HG02610 (cell line): ENCODE data around the gene TACC2.

Experiments
- ATAC-seq: cut with Tn5 transposase; IDR thresholded peaks from one replicate; pipeline ENCODE4 v1.9.1; 2021; ENCODE audit warnings: mild to moderate bottlenecking, moderate library complexity; ENCODE audit not compliant: unreplicated experiment

Gene TACC2

DNA sequence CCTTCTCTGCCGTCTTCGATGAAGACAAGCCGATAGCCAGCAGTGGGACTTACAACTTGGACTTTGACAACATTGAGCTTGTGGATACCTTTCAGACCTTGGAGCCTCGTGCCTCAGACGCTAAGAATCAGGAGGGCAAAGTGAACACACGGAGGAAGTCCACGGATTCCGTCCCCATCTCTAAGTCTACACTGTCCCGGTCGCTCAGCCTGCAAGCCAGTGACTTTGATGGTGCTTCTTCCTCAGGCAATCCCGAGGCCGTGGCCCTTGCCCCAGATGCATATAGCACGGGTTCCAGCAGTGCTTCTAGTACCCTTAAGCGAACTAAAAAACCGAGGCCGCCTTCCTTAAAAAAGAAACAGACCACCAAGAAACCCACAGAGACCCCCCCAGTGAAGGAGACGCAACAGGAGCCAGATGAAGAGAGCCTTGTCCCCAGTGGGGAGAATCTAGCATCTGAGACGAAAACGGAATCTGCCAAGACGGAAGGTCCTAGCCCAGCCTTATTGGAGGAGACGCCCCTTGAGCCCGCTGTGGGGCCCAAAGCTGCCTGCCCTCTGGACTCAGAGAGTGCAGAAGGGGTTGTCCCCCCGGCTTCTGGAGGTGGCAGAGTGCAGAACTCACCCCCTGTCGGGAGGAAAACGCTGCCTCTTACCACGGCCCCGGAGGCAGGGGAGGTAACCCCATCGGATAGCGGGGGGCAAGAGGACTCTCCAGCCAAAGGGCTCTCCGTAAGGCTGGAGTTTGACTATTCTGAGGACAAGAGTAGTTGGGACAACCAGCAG is 221.7 kb downstream of the TACC2 start:
- ATAC-seq = no peak

DNA sequence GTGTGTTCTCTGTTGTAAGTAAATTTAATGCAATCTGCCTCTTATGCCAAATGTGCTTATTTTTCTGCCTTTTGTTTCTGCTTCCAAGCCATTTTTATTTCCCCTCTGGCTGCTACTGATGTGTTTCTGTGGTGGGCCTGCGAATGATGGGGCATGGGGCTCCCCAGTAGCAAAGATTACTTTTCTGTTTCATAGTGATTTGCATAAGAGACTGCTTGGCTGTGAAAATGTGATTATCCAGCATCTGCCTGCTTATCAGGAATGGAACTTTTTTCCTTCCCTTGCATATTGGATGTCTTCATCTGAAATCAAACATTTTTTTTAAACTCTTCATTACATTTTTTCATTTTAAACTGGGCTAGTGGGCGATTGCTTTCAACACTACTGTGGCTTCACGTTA is 224.4 kb downstream of the TACC2 start:
- no peak for ATAC-seq

DNA sequence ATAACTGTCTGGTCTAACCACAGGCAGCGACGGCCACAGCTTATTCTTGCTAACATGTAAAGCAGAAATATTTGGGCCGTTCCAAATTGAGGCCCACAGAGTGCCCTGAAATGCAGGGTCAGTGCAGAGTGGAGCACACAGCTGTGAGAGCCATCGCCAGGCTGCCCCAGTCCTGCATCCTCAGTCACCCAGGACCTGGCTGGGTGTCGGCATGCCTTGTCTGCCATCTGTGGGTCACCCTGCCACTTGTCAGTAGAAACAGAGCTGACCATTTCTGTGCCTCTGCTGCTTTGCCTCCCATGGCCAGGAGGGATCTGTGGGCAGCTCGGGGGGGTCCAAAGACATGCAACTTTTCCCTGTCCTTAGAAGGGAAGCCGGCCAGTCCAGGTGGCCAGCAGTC is 224.8 kb downstream of the TACC2 start:
- ATAC-seq = no peak

DNA sequence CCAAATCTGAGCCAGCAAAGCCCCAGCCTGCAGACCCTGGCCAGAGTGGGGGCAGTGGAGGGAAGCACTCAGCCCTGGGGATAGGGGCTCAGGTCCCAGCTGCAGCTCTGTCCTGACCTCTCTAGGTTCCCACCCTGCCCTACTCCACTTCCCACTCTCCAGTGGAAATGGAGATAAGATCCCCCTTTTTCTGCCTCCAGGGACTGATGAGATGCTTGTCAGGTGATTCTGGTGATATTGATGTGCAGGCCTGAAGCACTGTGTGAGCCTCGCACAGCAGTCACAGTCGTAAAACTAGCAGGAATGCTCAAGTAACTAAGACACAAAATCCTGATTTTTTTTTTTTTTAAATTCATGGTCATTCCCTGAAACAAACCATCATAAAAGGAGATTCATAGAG is 227.1 kb downstream of the TACC2 start:
- no peak for ATAC-seq

DNA sequence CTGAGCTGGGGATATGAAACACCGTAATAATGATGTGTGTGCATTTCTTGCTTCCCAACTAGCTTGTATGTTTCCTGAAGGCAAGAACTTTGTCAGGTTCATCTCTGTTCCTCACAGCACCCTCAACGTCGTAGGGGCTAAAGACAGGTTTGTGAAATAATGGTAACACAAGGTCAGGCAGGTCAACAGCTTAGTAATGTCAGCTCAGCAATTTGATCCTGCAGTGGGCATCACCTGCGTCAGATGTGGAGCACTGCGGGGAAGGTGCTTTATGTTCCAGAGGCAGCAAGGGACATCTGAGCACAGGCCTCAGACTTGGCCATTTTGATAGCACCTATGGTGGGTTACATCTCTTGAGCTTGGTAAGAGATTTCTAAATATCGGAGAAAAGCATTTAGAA is 230.4 kb downstream of the TACC2 start:
- ATAC-seq = no peak

DNA sequence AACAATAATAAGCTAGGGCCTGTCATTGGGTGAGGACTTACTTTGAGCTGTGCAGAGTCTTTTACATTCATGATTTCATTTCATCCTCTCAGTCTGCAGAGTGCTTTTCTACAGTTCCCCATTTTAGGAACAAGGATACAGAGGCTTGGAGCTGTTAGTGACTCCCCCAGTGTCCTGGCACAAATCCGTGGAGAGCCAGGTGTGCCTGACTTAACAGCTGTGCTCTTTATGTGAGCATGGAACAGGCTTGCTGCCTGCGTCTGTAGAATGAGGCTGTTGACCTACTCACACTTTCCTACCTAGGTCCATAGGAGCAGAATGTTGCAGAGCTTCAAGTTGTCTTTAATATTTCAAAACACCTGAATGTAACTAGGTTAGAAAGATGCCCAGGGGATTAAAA is 231.8 kb downstream of the TACC2 start:
- no peak for ATAC-seq

DNA sequence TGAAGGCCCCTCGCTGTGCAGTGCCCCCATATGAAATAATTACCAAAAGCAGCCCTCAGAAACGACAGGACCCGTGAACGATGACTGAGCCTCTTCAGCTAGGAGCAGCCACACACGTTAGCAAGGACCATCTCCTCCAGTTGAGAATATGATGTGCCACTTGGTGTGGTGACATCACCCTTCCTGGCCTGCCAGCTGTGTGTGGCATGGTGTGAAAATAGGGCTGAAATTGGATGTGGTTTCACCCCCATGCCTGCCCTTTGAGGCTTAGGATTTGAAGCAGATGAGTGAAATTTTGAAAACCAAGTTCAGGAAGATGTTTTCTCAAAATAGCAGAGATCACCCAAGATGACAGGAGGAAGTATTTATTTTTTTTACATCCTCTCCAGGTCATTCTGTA is 233.0 kb downstream of the TACC2 start:
- no peak for ATAC-seq

DNA sequence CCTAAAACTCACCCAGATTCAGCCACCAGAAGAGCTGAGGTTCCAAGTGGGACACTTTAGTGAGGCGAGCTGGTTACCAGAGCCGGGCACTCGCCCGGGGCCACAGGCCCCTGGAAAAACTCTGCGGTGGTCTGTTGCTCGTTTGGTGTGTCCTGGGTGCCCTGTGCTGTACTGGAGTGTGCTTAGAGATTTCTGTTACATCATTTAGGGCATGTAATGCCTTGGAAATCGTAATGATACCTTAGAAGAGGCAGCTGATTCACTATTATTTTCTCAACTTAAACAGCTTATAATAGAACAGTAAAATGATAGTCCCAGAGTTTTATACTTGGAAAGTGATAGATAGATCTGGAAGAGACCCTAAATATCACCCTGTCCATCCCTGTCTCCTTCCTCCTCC is 233.7 kb downstream of the TACC2 start:
- no peak for ATAC-seq

DNA sequence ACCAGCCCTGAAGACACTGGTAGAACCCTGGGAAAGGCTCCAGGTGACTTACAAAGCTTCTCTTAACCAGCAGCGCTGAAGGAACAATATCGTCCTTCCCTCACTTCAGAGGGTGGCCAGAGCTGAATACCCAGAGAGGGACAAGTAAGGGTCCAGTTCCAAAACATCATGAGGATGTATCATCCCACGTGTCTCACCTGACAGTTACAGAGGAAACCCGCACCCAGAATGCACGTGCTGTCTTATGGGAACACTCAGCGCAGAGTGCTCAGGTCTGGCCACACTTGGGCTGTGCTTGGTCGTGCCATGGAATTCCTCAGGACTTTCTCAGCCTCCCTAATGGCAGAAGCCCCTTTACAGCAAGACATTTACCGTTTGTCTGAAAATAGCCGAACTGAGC is 235.2 kb downstream of the TACC2 start:
- ATAC-seq = no peak

DNA sequence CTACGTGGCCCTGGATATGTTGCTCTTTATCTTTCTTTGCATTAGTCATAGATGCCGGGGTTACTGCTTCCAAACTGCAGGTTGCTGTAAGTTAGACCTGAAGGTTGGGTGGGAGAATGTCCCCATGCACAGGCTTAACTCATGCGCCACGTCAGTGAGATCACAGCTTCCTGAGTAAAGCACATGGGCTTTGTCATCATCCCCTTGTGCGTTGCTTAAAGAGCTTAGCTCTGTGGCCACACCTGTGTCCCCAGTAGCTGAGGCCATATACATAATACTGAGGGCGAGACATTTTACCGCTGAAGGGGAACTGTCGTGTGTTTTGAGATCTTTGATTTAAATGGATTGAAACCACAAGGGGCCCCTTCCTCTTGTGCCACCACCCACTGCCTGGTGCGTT is 236.4 kb downstream of the TACC2 start:
- no peak for ATAC-seq

DNA sequence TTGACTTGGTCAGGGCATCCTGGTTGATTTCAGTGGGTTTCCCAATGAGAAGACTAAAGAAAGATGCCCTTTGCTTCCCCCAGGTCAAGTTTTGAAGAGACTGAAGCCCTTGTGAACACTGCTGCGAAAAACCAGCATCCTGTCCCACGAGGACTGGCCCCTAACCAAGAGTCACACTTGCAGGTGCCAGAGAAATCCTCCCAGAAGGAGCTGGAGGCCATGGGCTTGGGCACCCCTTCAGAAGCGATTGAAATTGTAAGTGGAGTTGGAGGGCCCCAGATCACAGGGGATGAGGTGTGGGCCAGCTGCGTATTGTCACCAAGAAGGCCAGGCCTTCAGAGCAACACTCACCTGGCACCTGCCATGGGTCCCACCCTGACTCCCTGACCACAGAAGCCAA is 238.8 kb downstream of the TACC2 start:
- no peak for ATAC-seq

DNA sequence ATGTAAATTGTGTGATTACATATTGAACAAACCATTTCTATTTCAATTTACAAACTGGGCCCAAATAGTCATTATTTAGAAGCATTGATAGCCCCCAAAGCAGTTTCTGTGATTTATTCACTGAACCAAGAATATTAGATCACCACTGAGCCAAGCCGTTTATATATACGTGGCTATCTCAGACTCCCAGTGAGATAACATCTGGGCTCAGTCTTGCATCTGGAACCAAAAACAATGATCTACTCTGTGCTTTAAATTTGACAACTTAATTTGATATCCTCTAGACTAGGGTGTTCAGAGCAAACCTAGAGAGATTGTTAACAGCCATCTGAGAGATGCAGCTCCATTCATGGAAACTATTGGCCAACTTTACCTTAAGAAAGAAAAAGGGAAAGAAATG is 240.7 kb downstream of the TACC2 start:
- no peak for ATAC-seq

DNA sequence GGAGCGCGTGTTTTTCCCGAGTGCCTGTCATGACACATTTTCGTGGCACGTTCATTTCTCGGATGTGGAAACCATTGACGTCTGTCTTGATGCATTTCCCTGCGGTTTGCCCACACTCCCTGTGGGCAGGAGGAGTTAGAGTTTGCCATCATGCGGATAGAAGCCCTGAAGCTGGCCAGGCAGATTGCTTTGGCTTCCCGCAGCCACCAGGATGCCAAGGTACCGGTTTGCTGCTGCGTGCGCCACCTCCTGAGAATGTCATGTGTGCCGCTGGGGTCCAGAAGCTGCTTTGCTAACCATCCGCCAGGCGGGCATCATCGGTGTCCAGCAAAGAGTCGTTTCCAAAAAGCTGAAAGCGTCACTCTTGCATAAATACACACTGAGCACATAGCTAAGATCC is 241.3 kb downstream of the TACC2 start:
- no peak for ATAC-seq

DNA sequence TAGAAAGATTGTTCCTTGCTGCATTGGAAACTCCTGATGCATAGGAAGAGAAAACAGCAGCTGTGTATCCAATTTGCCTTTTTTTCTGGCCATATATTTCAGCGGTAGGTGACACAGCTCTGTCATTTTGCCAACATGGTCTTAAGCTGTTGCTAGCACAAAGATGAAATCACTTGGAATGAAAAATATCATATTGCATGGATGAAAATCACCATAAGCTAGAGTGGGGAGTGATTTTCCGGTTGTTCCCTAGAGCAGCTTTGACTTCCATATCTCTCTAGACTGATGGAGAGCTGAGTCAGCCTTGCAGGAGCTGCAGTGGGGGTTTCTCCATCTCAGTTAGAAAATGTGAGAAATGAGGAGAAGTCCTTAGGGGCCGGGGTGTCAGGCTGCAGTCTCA is 243.8 kb downstream of the TACC2 start:
- ATAC-seq = no peak

DNA sequence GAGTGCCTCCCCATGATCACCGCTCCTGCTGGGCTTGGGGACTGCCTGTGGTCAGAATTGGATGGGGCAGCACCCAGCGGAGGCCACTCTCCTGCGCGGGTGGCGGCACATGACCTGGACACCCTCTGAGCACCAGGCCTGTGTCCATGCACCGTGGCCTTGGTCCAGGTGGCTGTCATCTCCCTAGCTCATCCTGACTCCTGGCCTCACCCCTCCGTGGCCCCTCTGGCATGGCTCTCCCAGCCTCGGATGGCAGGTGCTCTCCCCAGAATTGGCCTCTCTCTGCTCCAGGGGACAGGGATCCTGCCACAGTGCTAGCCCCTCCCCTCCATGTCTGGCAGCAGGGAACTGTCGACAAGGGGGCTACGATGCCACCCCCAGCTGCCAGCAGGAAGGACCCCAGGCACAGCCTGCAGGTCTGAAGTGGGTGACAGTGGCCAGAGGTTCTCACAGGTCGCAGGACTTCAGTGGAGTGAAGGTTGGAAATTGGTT is 244.9 kb downstream of the TACC2 start:
- no peak for ATAC-seq

DNA sequence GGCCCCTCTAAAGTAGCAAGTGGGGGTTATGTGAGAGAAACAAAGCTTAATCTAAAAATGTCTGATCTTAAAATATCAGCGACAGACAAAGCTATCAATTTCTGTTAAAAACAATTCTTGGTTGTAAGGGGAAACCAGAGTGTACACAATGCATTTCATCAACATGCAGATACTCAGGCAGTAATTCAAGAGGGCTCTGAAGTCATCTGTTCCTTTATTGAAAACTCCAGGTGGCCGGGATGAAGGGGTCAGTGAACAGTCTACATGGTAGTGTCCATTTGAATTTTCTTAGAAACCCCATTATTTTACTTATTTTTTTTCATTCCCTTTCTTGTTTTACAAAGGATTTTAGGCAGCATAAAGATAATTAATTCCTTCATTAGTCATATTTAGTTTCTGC is 245.5 kb downstream of the TACC2 start:
- ATAC-seq = no peak

DNA sequence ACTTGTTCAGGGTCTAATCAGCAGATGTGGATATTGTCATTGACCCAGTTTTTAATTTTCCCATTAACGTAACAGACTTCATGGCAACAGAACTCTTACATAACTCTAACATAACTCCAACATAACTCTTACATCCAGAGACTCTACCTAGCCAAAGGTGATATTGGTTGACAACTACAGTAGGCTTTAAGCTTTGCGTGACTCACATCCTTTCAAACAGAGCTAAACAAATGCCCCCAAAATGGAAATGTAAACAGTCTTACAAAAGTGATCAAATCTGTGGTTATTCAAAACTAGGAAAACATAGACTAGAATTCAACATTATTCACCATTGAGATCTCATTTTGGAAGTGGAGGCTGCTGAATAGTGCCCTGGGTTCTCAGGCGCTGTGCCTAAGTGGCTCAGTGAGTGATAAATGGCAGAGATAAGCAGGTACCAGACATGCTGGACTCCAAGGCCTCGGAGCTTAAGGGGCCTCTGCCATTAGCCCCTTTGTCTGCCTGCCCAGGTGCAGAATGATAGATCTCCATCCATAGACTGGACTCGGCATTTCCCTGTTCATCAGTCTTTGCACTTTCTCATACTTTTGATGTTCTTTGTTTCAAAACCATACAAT is 247.8 kb downstream of the TACC2 start:
- ATAC-seq = no peak

DNA sequence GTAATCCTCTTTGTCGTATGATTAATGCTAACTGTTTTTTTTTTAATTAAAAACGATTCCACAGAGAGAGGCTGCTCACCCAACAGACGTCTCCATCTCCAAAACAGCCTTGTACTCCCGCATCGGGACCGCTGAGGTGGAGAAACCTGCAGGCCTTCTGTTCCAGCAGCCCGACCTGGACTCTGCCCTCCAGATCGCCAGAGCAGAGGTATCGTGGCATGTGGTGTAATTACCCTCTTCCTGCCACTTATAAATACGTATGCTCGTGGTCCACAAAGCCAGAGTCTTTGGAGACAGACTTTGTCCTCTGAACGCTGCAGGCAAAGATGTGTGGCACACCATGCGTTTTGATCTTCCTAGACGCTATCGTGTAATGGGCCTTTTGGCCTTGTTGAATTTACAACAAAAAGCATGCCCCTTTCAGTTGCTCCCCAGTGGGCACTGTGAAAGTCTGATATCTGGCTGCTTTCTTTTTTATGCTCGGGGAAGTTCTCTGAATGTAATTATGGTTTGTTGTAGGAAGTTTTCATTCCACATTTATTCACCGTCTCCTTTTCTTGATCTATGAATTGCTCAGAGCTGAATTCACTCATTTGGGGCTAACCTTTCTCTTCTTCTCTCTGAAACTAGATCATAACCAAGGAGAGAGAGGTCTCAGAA is 248.5 kb downstream of the TACC2 start:
- ATAC-seq = no peak

DNA sequence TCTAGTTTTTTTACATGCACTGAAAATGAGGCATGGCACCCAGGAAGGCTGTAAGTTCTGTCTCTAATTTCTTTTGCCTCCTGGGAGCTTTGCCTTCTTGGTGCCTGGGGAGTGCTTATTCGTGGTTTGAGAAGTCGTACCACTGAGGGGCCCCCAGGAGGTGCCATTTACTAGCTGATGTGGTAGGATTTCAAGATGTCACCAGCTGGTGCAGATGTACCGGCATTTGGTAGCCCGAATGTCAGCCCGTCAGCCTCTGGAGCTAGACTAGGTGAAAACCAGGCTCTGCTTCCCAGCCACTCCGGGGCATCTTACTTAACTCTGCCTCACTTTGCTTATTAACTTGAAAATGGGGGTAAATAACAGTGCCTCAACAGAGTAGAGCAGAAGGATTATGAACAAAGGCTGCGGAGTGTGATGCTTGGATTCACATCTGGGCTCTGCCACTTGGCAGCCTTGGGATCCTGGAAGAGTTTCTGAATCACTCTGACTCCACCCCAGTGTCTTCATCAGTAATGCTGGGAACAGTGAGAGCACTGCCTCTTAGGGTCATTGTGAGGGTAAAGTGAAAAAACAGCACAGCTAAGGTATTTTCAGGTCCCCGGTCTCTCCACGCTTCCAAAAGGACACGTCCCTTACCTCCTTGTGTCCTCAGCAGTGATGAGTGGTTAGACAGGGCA is 250.8 kb downstream of the TACC2 start:
- no peak for ATAC-seq

DNA sequence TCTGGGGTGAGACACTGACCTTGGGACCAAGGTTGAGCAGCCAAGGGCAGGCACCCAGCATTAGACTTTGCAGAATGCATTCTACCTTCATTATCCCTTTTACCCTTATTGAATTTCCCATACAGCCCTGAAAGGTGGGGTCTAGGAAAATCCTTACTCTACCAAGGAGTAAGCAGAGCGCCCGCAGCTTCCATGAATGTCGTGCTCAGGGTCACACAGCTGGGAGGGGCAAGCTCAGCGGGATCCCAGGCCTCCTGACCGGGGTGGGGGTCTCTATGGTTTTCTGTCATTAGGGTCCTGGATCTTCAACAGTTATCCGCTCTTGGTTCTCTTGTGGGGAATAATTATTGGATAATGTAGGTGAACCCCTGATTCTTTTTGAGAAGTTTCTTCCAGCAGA is 251.4 kb downstream of the TACC2 start:
- no peak for ATAC-seq

DNA sequence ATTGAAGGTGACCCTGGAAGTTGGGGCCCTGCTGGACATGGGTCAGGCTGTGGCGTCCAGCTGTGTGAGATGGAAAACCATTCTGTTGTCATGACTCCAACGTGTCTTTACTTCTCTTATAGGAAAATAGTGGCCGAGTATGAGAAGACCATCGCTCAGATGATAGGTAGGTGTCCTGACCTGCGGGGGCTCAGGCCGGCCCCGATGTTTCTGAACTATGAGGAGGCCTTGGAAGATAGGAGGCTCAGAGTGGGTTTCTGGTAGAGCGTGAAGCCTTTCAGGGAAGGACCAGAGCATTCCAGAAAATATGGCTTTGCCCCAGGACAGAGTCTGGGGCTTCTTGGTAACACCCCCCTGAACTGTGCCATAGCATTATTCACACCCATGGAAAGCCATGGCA is 252.9 kb downstream of the TACC2 start:
- no peak for ATAC-seq

DNA sequence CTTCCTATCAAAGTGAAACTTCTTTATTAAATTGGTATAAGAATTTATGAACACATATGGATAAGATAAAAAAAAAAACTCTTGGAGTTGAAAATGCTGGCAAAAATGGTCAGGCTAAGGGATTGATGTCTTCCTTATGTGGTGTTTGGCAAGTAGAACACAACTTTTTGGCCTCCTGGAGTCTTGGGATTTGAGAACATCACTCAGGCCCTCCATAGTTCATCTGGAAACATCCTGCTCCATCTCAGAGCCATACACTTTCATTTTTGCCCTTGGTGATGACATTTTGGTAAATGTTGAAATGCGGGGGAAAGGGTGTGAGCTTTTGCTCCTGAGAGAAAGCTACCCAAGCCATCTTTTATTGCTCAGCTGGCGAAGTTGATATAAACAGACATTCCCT is 254.6 kb downstream of the TACC2 start:
- ATAC-seq = no peak
